NCI-H82 (cell line): ENCODE results near the gene TRAPPC11.
A peak's percentile ranks its signal among the peaks of the same experiment; 100 is the strongest.
"Not testable (repeated sequence)": the region's sequence is repeated elsewhere in the genome, so short reads cannot be mapped to it uniquely, and the experiment has no call there.

ENCODE experiments used
- DNase-seq: peaks from one replicate; lab custom pipeline; 2025; lab: John Stamatoyannopoulos, UW

TRAPPC11 gene

GRCh38 chr4:183721207-183722081 is 62.4 kb downstream of the TRAPPC11 start:
- DNase-seq = peak; percentile 53

GRCh38 chr4:183722731-183723560 is 63.9 kb downstream of the TRAPPC11 start:
- peak; percentile 14 for DNase-seq

DNA sequence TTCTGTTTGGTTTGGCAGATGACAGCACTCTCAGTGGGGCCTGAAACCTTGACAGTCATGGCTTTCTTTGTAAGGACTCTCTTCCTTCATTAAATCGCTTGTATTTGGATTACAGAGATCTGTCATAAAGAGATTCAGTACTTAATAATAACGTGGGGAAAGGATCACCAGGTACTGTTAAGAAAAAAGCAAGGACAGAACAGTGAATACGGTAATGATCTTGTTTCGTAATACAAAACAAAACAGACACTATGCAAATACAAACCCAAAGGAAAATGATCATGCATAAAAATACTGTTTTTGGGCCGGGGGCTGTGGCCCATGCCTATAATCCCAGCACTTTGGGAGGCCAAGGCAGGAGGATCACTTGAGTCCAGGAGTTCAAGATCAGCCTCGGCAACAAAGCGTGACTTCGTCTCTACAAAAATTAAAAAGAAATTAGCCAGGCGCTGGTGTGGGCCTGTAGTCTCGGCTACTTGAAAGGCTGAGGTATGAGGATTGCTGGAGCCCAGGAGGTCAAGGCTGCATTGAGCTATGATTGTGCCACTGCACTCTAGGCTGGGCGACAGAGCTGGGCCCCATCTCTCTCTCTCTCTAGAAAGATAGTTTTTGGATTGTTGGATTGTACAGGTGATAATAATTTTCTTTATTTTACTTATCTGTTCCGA is 64.6 kb downstream of the TRAPPC11 start:
- DNase-seq = no peak

- DNase-seq = not testable (repeated sequence)
Observed at GRCh38 chr4:183725585-183725984, 66.5 kb downstream of the TRAPPC11 start.

GRCh38 chr4:183727482-183727881 is 68.4 kb downstream of the TRAPPC11 start:
- DNase-seq = no peak

GRCh38 chr4:183728223-183729068 is 69.4 kb downstream of the TRAPPC11 start:
- no peak for DNase-seq

GRCh38 chr4:183729069-183729406 is 69.9 kb downstream of the TRAPPC11 start:
- DNase-seq = no peak

DNA sequence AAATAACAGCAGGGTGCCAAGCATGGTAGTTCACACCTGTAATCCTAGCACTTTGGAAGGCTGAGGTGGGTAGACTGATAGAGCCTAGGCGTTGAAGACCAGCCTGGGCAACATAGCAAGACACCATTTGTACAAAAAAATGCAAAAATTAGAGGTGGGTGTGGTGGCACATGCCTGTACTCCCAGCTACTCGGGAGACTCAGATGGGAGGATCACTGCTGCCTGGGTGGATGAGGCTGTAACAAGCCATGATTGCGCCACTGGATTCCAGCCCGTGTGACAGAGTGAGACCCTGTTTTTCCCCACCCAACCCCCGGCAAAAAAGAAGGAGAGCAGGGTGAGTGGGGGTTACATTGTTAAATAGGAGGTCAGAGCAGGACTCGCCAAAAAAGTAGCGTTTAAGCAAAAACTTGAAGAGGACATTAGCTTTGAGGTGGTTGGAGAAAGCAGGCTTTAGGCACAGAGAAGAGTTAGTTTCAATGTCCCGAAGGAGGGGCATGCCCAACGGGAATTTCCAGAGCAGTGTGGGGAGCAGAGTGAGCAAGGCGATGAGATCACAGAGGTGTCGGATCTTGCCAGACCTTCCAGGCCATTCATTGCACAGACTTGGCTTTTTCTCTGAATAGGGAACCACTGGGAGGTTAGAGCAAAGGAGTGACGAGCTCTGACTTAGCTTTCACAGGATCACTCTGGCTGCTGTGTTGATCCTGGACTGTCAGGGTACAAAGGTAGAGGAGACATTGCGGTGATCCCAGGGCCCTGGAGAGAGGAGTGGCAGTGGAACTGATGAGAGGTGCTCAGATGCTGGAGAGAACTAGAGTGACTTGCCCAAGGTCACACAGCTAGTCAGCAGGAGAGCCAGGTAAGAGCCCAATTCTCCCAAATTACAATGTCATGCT is 70.6 kb downstream of the TRAPPC11 start:
- DNase-seq = no peak

GRCh38 chr4:183732296-183732695 is 73.2 kb downstream of the TRAPPC11 start:
- DNase-seq = no peak

DNA sequence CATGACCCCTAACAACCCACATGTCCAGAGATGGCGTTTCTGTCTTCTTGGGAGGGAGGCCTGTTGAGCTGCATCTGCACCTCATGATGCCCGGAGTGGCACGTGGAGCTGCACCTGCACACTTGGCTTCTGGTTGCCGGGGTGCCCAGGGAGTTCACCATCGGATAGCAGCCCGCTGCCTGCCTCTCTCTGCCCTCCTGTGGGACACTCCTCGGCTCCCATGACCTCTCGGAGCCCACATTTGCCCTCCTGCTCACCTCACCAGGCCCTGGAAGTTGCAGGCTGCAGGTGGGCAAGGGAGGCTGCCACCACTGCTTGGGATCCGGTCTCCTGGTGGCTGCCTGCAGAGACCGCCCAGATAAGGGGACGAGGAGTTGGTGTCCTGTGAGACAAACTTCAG is 74.1 kb downstream of the TRAPPC11 start:
- DNase-seq = no peak

GRCh38 chr4:183738081-183738673 is 79.1 kb downstream of the TRAPPC11 start:
- no peak for DNase-seq

GRCh38 chr4:183738961-183739360 is 79.9 kb downstream of the TRAPPC11 start:
- no peak for DNase-seq

GRCh38 chr4:183746305-183747229 is 87.5 kb downstream of the TRAPPC11 start:
- no peak for DNase-seq

DNA sequence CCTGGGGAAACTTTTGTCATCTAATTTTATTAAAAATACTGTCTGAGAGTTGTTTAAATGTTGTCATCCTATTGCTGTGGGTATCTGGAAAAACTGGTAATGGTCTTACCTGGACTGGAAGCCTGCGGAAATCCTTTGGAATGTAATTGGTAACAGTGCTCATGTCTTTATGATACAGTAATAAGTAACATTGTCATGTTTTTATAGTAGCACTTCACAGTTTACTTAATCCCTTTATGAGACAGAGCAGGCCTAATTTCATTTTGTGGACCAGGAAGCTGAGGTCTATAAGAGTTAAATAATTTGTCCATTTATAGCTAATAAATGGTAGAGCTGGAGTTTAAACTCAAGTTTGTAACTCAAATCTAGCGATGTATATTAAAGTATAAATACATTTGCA is 88.3 kb downstream of the TRAPPC11 start:
- DNase-seq = no peak

- no peak for DNase-seq
Observed at GRCh38 chr4:183747931-183748670, 89.0 kb downstream of the TRAPPC11 start.

- no peak for DNase-seq
Observed at GRCh38 chr4:183751106-183751505, 92.0 kb downstream of the TRAPPC11 start.

DNA sequence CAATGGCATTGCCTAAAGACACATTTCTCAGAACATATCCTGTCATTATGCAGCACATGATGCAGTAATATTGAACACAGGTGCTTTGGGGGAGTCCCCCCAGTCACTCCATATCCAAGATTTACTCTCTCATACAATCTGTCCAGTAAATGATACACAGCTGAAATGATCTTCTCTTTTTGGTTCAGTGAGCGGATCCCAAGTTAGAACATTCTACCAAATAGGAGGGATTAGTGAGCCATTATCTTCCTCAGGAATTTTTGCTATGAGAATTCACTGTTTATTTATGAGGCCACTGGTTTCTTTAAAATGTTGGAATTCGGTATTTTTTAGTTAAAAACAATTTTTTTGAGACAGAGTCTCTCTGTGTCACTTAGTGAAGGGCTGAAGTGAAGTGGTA is 96.5 kb downstream of the TRAPPC11 start:
- no peak for DNase-seq

DNA sequence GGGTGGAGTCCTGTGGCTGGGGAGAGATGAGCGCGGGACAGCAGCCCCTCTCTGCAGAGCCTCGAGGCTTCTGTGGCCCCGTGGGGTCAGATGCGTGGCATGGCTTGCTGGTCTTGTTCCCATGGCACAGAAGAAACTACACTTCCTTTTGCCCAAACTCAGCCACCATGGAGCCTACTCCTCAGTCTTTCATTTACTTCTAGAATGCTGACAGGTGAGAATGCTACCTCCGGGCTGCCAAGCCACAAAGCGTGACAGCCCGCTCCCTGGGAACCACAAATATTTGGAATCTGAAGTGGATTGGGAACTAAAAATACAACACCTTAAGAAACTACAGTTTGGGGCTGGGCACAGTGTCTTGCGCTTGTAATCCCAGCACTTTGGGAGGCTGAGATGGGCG is 98.0 kb downstream of the TRAPPC11 start:
- no peak for DNase-seq
